ENCODE results near the gene CASP7. TPM values are rescaled to one million over a fixed set of nuclear protein-coding genes. Genes with fewer than 3 reads are reported as not detected.

CASP7 gene
- total RNA-seq, 1 donor from 2014 or later, result not detected

- DNase-seq, result no peak
- TF ChIP-seq CTCF (IDR thresholded peaks at IDR 0.05; ENCODE audit: partially characterized antibody, unreplicated experiment), result no peak
- H3K27ac Mint-ChIP-seq (ENCODE audit: unreplicated experiment), result no peak overlapping the region
- peaks cover 10% of the 10 kb centered on the region for H3K9me3 Mint-ChIP-seq (ENCODE audit: unreplicated experiment)
- peaks cover 13% of the 10 kb centered on the region for H3K27me3 Mint-ChIP-seq (ENCODE audit: unreplicated experiment)
- no peaks in the 10 kb centered on the region for H3K4me1 Mint-ChIP-seq (ENCODE audit: low read depth, unreplicated experiment)
- peaks cover 7% of the 10 kb centered on the region for H3K36me3 Mint-ChIP-seq (ENCODE audit: unreplicated experiment)
- H3K4me3 Mint-ChIP-seq (ENCODE audit: unreplicated experiment), result no peak overlapping the region
Measured at GRCh38 chr10:113681533-113682470, 2.1 kb downstream of the CASP7 start.

GRCh38 chr10:113683300-113683699 lies 3.6 kb downstream of the CASP7 start:
- no peak for TF ChIP-seq CTCF (IDR thresholded peaks at IDR 0.05; ENCODE audit: partially characterized antibody, unreplicated experiment)
- Mint-ChIP-seq H3K27ac (ENCODE audit: unreplicated experiment) (no peak overlapping the region), H3K4me1 (ENCODE audit: low read depth, unreplicated experiment) (no peaks in the 10 kb centered on the region)

GRCh38 chr10:113686028-113686427 lies 6.3 kb downstream of the CASP7 start:
- H3K27ac Mint-ChIP-seq (ENCODE audit: unreplicated experiment), result no peak overlapping the region
- H3K36me3 Mint-ChIP-seq (ENCODE audit: unreplicated experiment), result peaks cover 16% of the 10 kb centered on the region

More at GRCh38 chr10:113683300-113683699, 3.6 kb downstream of the CASP7 start:
- peaks cover 11% of the 10 kb centered on the region for H3K36me3 Mint-ChIP-seq (ENCODE audit: unreplicated experiment)
- no peak for DNase-seq
- H3K9me3 Mint-ChIP-seq (ENCODE audit: unreplicated experiment), result peaks cover 11% of the 10 kb centered on the region
- H3K27me3 Mint-ChIP-seq (ENCODE audit: unreplicated experiment), result peaks cover 13% of the 10 kb centered on the region
- H3K4me3 Mint-ChIP-seq (ENCODE audit: unreplicated experiment), result no peak overlapping the region

GRCh38 chr10:113687037-113687436 lies 7.3 kb downstream of the CASP7 start:
- Mint-ChIP-seq H3K4me3 (ENCODE audit: unreplicated experiment) (no peak overlapping the region), H3K4me1 (ENCODE audit: low read depth, unreplicated experiment) (no peaks in the 10 kb centered on the region), H3K27ac (ENCODE audit: unreplicated experiment) (no peak overlapping the region), H3K9me3 (ENCODE audit: unreplicated experiment) (peaks cover 5% of the 10 kb centered on the region), H3K27me3 (ENCODE audit: unreplicated experiment) (no peaks in the 10 kb centered on the region), H3K36me3 (ENCODE audit: unreplicated experiment) (peaks cover 16% of the 10 kb centered on the region)
- no peak for DNase-seq
- TF ChIP-seq CTCF (IDR thresholded peaks at IDR 0.05; ENCODE audit: partially characterized antibody, unreplicated experiment), result no peak

More at GRCh38 chr10:113686028-113686427, 6.3 kb downstream of the CASP7 start:
- Mint-ChIP-seq H3K27me3 (ENCODE audit: unreplicated experiment) (no peaks in the 10 kb centered on the region), H3K4me3 (ENCODE audit: unreplicated experiment) (no peak overlapping the region), H3K4me1 (ENCODE audit: low read depth, unreplicated experiment) (no peaks in the 10 kb centered on the region), H3K9me3 (ENCODE audit: unreplicated experiment) (peaks cover 5% of the 10 kb centered on the region)
- no peak for TF ChIP-seq CTCF (IDR thresholded peaks at IDR 0.05; ENCODE audit: partially characterized antibody, unreplicated experiment)
- no peak for DNase-seq

GRCh38 chr10:113689057-113689456 lies 9.3 kb downstream of the CASP7 start:
- Mint-ChIP-seq H3K27me3 (ENCODE audit: unreplicated experiment) (no peaks in the 10 kb centered on the region), H3K4me1 (ENCODE audit: low read depth, unreplicated experiment) (no peaks in the 10 kb centered on the region), H3K4me3 (ENCODE audit: unreplicated experiment) (no peak overlapping the region), H3K27ac (ENCODE audit: unreplicated experiment) (no peak overlapping the region), H3K36me3 (ENCODE audit: unreplicated experiment) (peaks cover 25% of the 10 kb centered on the region), H3K9me3 (ENCODE audit: unreplicated experiment) (peaks cover 13% of the 10 kb centered on the region)
- DNase-seq, result no peak
- no peak for TF ChIP-seq CTCF (IDR thresholded peaks at IDR 0.05; ENCODE audit: partially characterized antibody, unreplicated experiment)

All from glutamatergic neuron (in vitro differentiated cells).